HG02870 (cell line): ENCODE measurements around the gene SAFB.
"Not testable (repeated sequence)": the region's sequence is repeated elsewhere in the genome, so short reads cannot be mapped to it uniquely, and the experiment has no call there.

Experiments
- ATAC-seq: cut with Tn5 transposase; IDR thresholded peaks from one replicate; pipeline ENCODE4 v1.9.1; 2021; ENCODE audit warnings: mild to moderate bottlenecking, moderate library complexity; ENCODE audit not compliant: unreplicated experiment

Gene SAFB

DNA sequence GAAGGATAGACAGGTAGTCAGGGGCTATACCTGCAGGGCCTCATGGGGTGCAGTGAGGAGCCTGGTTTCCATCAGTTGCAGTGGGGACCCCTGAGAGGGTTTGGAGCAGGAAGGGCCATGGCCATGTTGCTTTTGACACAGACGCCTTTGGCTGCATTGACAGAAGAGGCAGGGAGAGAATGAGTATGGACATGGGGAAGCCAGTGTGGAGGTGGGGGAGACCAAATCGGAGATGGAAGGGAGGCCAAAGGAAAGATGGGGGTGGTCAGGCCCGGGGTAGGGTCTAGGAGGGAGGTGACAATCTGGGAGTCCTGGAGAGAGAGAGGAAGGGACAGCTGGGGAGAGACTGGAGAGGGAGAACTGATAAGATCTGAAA, 59.2 kb downstream of the SAFB start:
- ATAC-seq = no peak

DNA sequence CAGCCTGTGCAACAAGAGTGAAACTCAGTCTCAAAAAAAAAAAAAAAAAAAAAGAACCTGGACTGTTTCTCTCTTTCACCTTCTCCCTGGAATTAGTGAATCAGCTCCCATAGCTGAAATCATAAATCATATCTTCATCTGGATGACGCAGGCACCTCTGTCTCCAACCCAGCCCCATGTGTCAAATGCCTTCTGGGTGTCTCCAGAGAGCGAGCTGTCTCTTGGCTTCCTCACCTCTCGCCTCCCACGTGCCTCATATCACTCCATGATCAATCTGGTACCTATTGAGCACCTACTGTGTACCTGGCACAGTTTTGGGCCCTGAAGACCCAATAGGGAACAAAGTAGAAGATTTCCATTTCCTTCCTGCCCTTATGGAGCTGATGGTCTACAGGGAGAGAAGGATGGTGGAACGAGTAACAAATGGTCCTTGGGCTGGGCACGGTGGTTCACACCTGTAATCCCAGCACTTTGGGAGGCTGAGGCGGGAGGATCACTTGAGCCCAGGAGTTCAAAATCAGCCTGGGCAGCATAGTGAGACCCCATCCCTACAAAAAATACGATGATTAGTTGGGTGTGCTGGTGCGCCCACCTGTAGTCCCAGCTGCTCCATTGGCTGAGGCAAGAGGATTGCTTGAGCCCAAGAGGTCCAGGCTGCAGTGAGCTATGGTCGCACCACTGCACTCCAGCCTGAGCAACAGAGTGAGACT, 60.4 kb downstream of the SAFB start:
- no peak for ATAC-seq

GRCh38 chr19:5684694-5685430, 62.0 kb downstream of the SAFB start:
- ATAC-seq = no peak

DNA sequence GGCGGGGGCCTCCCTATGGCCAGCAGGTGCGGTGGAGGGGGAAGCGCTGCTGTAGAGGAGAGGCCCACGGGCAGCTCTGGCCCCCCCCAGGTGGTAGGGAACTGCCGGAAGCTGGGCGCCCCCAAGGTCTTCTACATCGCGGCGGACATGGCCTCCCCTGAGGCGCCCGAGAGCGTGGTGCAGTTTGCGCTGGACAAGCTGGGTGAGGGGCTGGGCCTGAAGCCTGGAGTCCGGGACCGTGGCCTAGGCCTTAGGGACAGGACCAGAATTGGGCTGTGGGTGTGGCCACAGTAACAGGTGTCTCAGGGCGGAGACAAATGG, 63.4 kb downstream of the SAFB start:
- no peak for ATAC-seq

DNA sequence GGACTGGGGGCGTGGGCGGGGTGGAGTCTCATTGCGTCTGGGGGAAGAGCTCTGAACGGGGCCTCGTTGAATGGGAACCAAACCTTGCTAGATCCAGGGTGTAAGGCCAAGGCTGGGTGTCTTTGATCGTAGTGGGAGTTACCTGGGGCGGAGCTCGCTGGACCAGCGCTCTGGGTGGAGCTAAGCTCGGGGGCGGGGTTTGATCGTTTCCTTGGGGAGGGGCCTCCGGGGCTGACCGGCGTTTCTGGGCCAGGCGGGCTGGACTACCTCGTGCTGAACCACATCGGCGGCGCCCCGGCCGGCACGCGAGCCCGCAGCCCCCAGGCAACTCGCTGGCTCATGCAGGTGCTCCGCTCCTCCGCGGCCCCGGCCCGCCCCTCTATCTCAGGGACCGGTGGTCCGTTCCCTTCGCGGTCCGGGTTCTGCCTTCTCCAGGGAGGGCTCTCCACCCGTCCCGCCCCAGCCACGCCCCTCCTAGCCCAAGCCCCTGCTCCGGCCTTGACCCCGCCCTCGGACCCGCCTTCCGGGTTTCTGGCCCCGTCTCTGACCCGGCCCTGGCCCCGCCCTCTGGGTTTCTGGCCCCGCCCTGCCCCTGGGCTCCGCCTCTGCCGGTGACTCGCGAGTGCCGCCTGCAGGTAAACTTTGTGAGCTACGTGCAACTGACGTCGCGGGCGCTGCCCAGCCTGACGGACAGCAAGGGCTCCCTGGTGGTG, 63.9 kb downstream of the SAFB start:
- peak; percentile 52 for ATAC-seq

DNA sequence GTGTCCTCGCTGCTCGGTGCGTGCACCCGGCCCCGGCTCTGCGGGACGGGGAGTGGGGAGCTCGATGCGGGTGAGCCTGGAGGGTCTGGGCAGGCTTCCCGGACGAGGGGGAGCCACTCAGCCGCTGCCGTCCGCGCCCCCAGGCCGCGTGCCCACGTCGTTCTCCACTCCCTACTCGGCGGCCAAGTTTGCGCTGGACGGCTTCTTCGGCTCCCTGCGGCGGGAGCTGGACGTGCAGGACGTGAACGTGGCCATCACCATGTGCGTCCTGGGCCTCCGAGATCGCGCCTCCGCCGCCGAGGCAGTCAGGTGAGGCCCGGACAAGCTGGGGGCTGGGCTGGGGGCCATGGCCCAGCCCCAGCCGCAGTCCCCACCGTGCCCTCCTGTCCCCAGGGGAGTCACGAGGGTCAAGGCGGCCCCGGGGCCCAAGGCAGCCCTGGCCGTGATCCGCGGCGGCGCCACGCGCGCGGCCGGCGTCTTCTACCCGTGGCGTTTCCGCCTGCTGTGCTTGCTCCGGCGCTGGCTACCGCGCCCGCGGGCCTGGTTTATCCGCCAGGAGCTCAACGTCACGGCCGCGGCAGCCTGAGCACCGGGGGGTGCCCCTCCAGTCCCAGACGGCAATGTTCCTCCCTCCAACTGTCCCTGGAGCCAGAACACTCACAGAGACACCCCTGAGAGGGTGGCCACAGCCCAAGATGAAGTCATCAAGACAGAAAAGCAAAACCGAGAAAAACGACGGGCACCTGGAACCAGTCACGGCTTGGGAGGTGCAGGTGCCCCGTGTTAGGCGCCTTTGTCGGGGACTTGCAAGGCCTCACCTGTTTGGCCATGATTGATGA, 64.7 kb downstream of the SAFB start:
- no peak for ATAC-seq

DNA sequence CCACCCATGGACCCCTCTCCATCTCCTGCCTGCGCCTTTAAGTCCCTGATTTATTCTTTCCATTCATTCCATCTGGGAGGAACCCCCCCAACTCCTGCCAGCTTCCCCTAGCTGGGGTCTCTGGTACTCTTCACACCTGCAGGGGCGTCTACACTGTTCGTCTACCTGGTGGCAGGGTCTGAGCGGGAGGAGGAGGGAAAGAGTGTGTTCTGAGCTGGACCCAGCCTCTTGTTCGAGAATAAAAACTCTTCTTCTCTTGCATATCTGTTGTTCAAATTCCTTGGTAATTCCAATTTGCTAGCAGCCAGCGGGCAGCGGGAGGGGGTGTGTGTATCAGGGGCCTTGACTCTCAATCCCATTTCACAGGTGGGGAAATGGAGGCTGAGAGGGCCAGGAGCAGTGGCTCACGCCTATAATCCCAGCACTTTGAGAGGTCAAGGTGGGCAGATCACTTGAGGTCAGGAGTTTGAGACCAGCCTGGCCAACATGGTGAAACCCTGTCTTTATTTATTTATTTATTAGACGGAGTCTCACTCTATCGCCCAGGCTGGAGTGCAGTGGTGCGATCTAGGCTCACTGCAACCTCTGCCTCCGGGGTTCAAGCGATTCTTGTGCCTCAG, 65.5 kb downstream of the SAFB start:
- ATAC-seq = not testable (repeated sequence)

GRCh38 chr19:5690125-5690954, 67.5 kb downstream of the SAFB start, which contains the start of gene RPL36:
RPL36 (plus strand) TSS chr19:5690295; CDS start chr19:5690508, 213 bp downstream.
- ATAC-seq = peak; percentile 33

- ATAC-seq = no peak
Measured at GRCh38 chr19:5690955-5691821, 68.3 kb downstream of the SAFB start.

GRCh38 chr19:5691822-5692722, 69.2 kb downstream of the SAFB start:
- no peak for ATAC-seq

DNA sequence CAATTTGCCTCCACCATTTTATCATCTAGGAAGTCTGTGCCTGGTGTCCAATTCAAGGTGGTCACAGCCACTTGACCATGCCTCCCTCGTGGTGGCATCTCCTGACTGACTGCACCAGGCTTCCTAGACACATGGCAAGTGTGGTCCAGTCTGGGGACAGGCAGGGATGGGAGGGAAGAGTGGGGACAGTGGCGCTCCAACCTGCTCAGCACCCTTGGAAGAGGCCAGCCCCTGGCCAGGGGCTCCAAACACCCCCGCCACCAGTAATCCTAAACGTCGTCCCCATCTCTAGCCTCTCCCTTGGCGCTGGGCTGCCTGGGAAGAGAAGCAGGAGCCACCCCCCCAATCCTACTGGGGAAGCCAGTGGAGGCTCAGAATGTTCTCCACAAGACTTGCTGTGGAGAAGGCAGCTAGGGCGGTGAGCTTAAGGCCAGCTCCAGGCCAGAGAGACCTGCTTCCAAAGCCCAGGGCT, 69.9 kb downstream of the SAFB start:
- no peak for ATAC-seq

DNA sequence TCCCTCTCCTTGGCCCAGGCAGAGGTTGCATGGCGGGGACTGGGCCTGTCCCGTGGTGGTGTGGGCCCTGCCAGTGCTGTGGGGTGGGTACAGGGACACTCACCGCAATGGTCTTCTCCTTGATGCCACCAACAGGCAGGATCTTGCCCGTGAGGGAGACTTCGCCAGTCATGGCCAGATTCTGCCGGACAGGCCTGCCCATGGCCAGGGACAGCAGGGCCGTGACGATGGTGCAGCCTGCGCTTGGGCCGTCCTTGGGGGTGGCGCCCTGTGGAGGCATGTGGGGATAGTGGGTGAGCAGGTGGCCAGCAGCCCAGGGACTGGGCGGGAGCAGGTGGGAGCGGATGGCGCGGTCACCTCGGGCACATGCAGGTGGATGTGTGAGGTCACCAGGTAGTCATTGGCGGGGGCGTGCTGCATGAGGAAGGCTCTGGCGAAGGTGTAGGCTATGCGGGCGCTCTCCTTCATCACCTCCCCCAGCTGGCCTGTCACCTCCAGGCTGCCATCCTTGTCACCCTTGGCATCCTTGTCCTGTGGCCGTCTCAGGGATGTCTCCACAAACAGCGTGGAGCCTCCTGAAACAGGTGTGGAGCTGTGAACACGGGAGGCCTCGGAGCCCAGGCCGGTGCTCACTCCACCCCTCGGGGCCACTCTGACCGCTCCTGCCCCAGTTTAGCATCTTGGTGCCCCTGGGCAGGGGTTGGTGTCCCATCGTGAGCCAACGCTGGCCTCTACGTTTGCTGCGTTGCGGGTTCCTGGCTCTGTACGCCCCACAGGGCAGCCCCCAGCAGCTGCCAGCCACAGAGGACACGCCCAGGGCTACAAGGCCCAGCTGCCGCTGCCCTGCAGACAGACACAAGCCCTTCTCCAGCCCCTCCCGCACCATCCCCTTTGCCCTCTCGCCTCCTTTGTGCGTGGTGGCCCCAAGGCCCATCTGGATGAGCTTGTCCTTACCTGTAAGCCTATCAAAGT, 70.6 kb downstream of the SAFB start:
- no peak for ATAC-seq

GRCh38 chr19:5694167-5694955, 71.5 kb downstream of the SAFB start:
- no peak for ATAC-seq

DNA sequence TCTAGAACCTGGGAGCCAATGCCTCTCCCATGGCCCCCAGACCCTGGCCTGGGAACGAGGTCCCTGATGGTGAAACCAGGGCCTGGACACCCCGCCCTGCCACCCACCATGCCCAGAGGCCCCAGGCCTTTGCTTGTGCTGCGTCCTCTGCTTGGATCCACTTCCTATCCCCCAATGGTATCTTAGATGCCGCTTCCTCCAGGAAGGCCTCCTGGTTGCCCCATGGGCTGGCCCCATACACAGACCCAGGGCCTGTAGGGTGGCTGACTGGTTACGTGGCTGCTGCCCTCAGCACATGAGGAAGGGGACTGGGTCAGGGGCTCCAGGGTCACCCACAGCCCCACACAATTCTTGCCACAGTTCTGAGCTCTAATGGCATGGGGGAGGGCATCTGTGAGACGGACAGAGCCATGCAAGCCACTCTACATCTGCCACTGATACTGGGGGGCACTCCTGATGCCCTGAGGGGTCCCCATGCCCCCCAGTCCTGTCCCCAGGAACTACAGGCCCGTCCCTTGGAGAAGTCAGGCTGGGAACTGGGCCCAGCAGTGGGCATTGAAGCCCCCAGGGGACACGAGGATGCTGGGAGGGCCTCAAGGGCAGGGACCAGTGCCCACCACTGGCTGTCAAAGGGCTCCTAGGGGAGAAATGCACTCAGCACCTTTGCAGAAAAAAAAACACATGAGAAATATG, 72.2 kb downstream of the SAFB start:
- ATAC-seq = no peak

- no peak for ATAC-seq
Measured at GRCh38 chr19:5695649-5696195, 72.8 kb downstream of the SAFB start.
